Upper lobe of left lung (tissue), 4 donors: ENCODE measurements around the gene PGS1.

Experiments used
- CTCF ChIP-seq, 6 experiments: fragments of 450-650 bp in 4 of 6; fragments of 200-600 bp in 2 of 6; sonication (generic) in 2 of 6; IDR thresholded peaks; one replicate each; pipeline ENCODE4 v1.5.1; 2016 to 2019; ENCODE audit warnings: antibody characterized with exemption in 6 of 6
- POLR2A ChIP-seq, 4 donors: fragments of 450-650 bp; IDR thresholded peaks; one replicate each; pipeline ENCODE4 v1.5.1; 2016 to 2017; ENCODE audit warnings: antibody characterized with exemption in 4 of 4, mild to moderate bottlenecking in 2 of 4

GRCh38 chr17:78338486-78339259 lies 39.8 kb upstream of the PGS1 start:
- TF ChIP-seq CTCF (IDR thresholded peaks at IDR 0.05) (no peak), POLR2A (IDR thresholded peaks at IDR 0.05) (no peak)
